GM19023 (cell line): Measurements from ENCODE around the gene SLC25A45.

ENCODE experiments used
- ATAC-seq: cut with Tn5 transposase; IDR thresholded peaks from one replicate; pipeline ENCODE4 v1.9.1; 2021; ENCODE audit warnings: mild to moderate bottlenecking, moderate library complexity; ENCODE audit not compliant: unreplicated experiment

SLC25A45 gene

GRCh38 chr11:65327021-65327420, 55.4 kb downstream of the SLC25A45 start:
- ATAC-seq, result no peak

DNA sequence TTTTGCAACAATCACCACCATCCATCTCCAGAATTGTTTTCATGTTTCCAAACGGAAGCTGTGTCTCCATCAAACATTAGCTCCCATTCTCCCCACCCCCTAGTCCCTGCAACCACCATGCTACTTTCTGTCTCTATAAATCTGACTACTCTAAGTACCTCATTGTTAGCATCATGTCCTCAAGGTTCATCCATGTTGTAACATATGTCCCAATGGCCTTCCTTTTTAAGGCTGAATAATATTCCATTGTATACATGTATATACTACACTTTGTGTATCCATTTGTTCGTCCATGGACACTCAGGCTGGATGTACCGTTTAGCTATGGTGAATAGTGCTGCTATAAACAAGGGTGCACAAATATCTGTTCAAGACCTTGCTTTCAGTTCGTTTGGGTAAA, 57.0 kb downstream of the SLC25A45 start:
- ATAC-seq, result no peak
